HCT116 (cell line): ENCODE results near the gene FOXO6. TPM values are rescaled to one million over a fixed set of nuclear protein-coding genes. Genes with fewer than 3 reads are reported as not detected.

Experiments
- ATAC-seq: fragments of 200-7000 bp; cut with Tn5 transposase; 2 replicates; pipeline ENCODE4 v1.9.1; 2020; ENCODE audit warnings: mild to moderate bottlenecking, moderate library complexity
- BruUV-seq: library from RNA; stranded (reverse); fragments of 400-500 nt; replicated peaks from 2 replicates; lab custom pipeline; 2021; lab: Mats Ljungman, UMichigan
- CTCF ChIA-PET: fragments of 300-600 bp; sonication (Branson Sonifier 250); formaldehyde crosslinking; loops from one replicate; lab custom pipeline; 2021; ENCODE audit warnings: antibody characterized with exemption; lab: Charles Lee
- POLR2A ChIA-PET: fragments of 300-600, 350-600 bp; sonication (Branson Sonifier 250); formaldehyde crosslinking; loops from one replicate; lab custom pipeline; 2021; ENCODE audit warnings: antibody characterized with exemption; lab: Charles Lee
- RAD21 ChIA-PET, 2 experiments: fragments of 300-600 bp; sonication (Branson Sonifier 250); formaldehyde crosslinking; loops; one replicate each; lab custom pipeline; 2023; ENCODE audit warnings: low total read pairs in 2 of 2; ENCODE audit not compliant: uncharacterized antibody in 2 of 2, unreplicated experiment in 2 of 2, low non-redundant PET in 1 of 2; lab: Charles Lee
- DNase-seq: peaks from one replicate; pipeline ENCODE4 v3.0.0-alpha.2; 2010; ENCODE audit warnings: low read depth, low spot score
- H2AFZ ChIP-seq: fragments of 200-600 bp; shearing (Covaris generic), sonication (generic); 2 replicates; pipeline ENCODE4 v1.6.1; 2017; ENCODE audit warnings: low read depth, mixed run types, mixed read lengths, antibody characterized with exemption, low read length; ENCODE audit not compliant: poor library complexity, severe bottlenecking
- H3K27ac ChIP-seq: 2 replicates; pipeline ENCODE4 v1.5.1; 2012; ENCODE audit warnings: low read depth, low read length
- H3K27me3 ChIP-seq: fragments of 200-600 bp; sonication (generic); 2 replicates; pipeline ENCODE4 v1.6.1; 2016; ENCODE audit warnings: mixed run types, low read length, mixed read lengths; ENCODE audit not compliant: insufficient read depth
- H3K36me3 ChIP-seq, 2 experiments: fragments of 200-500 bp in 1 of 2; fragments of 200-600 bp in 1 of 2; sonication (Bioruptor generic) in 1 of 2; sonication (generic) in 1 of 2; 2 replicates each; pipeline versions ENCODE4 v1.5.1 to v1.6.1; 2014 to 2016; ENCODE audit warnings: low read length in 2 of 2, inconsistent platforms in 1 of 2, mixed read lengths in 1 of 2, mixed run types in 1 of 2; ENCODE audit not compliant: insufficient read depth in 2 of 2, control insufficient read depth in 1 of 2
- H3K4me1 ChIP-seq, 2 experiments: fragments of 200-600 bp in 1 of 2; sonication (generic) in 1 of 2; 2 replicates each; pipeline versions ENCODE4 v1.5.1 to v1.6.1; 2012 to 2017; ENCODE audit warnings: low read length in 2 of 2, inconsistent platforms in 1 of 2, mild to moderate bottlenecking in 1 of 2, mixed read lengths in 1 of 2, mixed run types in 1 of 2, moderate library complexity in 1 of 2; ENCODE audit not compliant: insufficient read depth in 2 of 2, control insufficient read depth in 1 of 2
- H3K4me2 ChIP-seq: fragments of 200-600 bp; sonication (generic); 2 replicates; pipeline ENCODE4 v1.6.1; 2017; ENCODE audit warnings: mixed run types, low read length, mixed read lengths
- H3K4me3 ChIP-seq, 2 experiments: fragments of 200-600 bp in 1 of 2; sonication (generic) in 1 of 2; replicated peaks in 1 of 2; 2 replicates each; pipeline ENCODE4 v1.5.1; 2011 to 2016; ENCODE audit warnings: low read length in 2 of 2, control low read depth in 1 of 2, low read depth in 1 of 2, mild to moderate bottlenecking in 1 of 2, mixed read lengths in 1 of 2, mixed run types in 1 of 2
- H3K79me2 ChIP-seq: fragments of 200-600 bp; sonication (generic); 2 replicates; pipeline ENCODE4 v1.6.1; 2017; ENCODE audit warnings: mild to moderate bottlenecking, mixed run types, low read length, moderate library complexity, mixed read lengths; ENCODE audit not compliant: insufficient read depth
- H3K9ac ChIP-seq: fragments of 200-600 bp; sonication (generic); 2 replicates; pipeline ENCODE4 v1.6.1; 2016; ENCODE audit warnings: low read length, mixed read lengths
- H3K9me2 ChIP-seq: fragments of 200-600 bp; sonication (generic), shearing (Covaris generic); 2 replicates; pipeline ENCODE4 v1.6.1; 2017; ENCODE audit warnings: mixed run types, mild to moderate bottlenecking, moderate library complexity; ENCODE audit not compliant: insufficient read depth
- H3K9me3 ChIP-seq, 2 experiments: fragments of 200-500 bp in 1 of 2; fragments of 200-600 bp in 1 of 2; sonication (Bioruptor generic) in 1 of 2; sonication (generic) in 1 of 2; 2 replicates each; pipeline ENCODE4 v1.6.1; 2014 to 2017; ENCODE audit warnings: low read length in 2 of 2, mixed read lengths in 2 of 2, inconsistent platforms in 1 of 2, low read depth in 1 of 2, mild to moderate bottlenecking in 1 of 2, mixed run types in 1 of 2, moderate library complexity in 1 of 2; ENCODE audit not compliant: control insufficient read depth in 1 of 2, insufficient read depth in 1 of 2
- H4K20me1 ChIP-seq: fragments of 200-600 bp; sonication (generic), shearing (Covaris generic); 2 replicates; pipeline ENCODE4 v1.6.1; 2017; ENCODE audit warnings: mixed run types, mild to moderate bottlenecking, moderate library complexity; ENCODE audit not compliant: insufficient read depth
- CBX3 ChIP-seq: IDR thresholded peaks from 2 replicates; pipeline ENCODE4 v1.6.1; 2012; ENCODE audit warnings: low read depth
- ELF1 ChIP-seq: IDR thresholded peaks from 2 replicates; pipeline ENCODE4 v1.6.1; 2012; ENCODE audit warnings: low read depth, borderline replicate concordance
- JUND ChIP-seq: IDR thresholded peaks from 2 replicates; pipeline ENCODE4 v1.6.1; 2012
- REST ChIP-seq: IDR thresholded peaks from 2 replicates; pipeline ENCODE4 v1.6.1; 2012; ENCODE audit warnings: low read depth
- SP1 ChIP-seq: IDR thresholded peaks from 2 replicates; pipeline ENCODE4 v1.6.1; 2012; ENCODE audit warnings: low read depth
- SRF ChIP-seq: IDR thresholded peaks from 2 replicates; pipeline ENCODE4 v1.6.1; 2012; ENCODE audit warnings: low read depth
- ZBTB33 ChIP-seq: IDR thresholded peaks from 2 replicates; pipeline ENCODE4 v1.6.1; 2011; ENCODE audit warnings: mild to moderate bottlenecking, low read length, moderate library complexity; ENCODE audit not compliant: insufficient replicate concordance; ENCODE audit errors: extremely low read depth
- ZNF274 ChIP-seq: fragments of 200-500 bp; sonication (Bioruptor generic); IDR thresholded peaks from 2 replicates; pipeline ENCODE4 v1.6.1; 2014; ENCODE audit warnings: mild to moderate bottlenecking, low read depth, low read length, inconsistent platforms
- intact Hi-C: fragments of 100-400 bp; cut with micrococcal nuclease; formaldehyde crosslinking; loops from 2 replicates; pipeline ENCODE4 v1.10.0; 2022
- total RNA-seq: library from RNA; stranded (reverse); gene quantifications from one replicate; pipeline ENCODE4 v1.2.1, GENCODE V29; 2021; ENCODE audit not compliant: unreplicated experiment
- TF ChIP-seq, protein P1 (sequence below): IDR thresholded peaks from 2 replicates; pipeline ENCODE4 v1.6.1; 2012
- TF ChIP-seq, protein P2 (sequence below), 3 experiments: fragments of 200-600 bp in 1 of 3; sonication (generic) in 1 of 3; IDR thresholded peaks in 2 of 3; conservative IDR thresholded peaks in 1 of 3; 2 replicates each; pipeline ENCODE4 v1.5.1; 2012 to 2017; ENCODE audit warnings: low read depth in 2 of 3, low read length in 2 of 3, antibody characterized with exemption in 1 of 3, borderline replicate concordance in 1 of 3, control low read depth in 1 of 3, mild to moderate bottlenecking in 1 of 3, mixed read lengths in 1 of 3, mixed run types in 1 of 3, moderate library complexity in 1 of 3; ENCODE audit not compliant: insufficient read depth in 1 of 3

FOXO6 gene
- total RNA-seq, 1 experiment from 2014 or later = 7.0 TPM

- H3K27ac ChIP-seq = no peak overlapping the region
- H4K20me1 ChIP-seq = no peaks in the 10 kb centered on the region
- POLR2A ChIA-PET = no interaction called here
- H3K4me1 ChIP-seq = peaks cover 24 to 33% of the 10 kb centered on the region in 2 experiments
- no peak overlapping the region for H2AFZ ChIP-seq
- no peaks in the 10 kb centered on the region for H3K79me2 ChIP-seq
- H3K36me3 ChIP-seq = no peaks in the 10 kb centered on the region
- H3K27me3 ChIP-seq = no peaks in the 10 kb centered on the region
- BruUV-seq = no TSS peak
- RAD21 ChIA-PET = no interaction called here
- no peaks in the 10 kb centered on the region for H3K9me2 ChIP-seq
- CTCF ChIA-PET = interaction anchor here (1.0 kb wide), 1 partner anchor 25 kb away, joined by 3 read pairs; no protein-coding TSS in a partner anchor
- H3K9ac ChIP-seq = no peak overlapping the region
- TF ChIP-seq ELF1 (no peak), SRF (no peak), JUND (no peak), ZBTB33 (no peak), CBX3 (no peak), SP1 (no peak), REST (no peak), ZNF274 (no peak)
- TF ChIP-seq, protein P1, sequence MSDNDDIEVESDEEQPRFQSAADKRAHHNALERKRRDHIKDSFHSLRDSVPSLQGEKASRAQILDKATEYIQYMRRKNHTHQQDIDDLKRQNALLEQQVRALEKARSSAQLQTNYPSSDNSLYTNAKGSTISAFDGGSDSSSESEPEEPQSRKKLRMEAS = no peak
- TF ChIP-seq, protein P2, sequence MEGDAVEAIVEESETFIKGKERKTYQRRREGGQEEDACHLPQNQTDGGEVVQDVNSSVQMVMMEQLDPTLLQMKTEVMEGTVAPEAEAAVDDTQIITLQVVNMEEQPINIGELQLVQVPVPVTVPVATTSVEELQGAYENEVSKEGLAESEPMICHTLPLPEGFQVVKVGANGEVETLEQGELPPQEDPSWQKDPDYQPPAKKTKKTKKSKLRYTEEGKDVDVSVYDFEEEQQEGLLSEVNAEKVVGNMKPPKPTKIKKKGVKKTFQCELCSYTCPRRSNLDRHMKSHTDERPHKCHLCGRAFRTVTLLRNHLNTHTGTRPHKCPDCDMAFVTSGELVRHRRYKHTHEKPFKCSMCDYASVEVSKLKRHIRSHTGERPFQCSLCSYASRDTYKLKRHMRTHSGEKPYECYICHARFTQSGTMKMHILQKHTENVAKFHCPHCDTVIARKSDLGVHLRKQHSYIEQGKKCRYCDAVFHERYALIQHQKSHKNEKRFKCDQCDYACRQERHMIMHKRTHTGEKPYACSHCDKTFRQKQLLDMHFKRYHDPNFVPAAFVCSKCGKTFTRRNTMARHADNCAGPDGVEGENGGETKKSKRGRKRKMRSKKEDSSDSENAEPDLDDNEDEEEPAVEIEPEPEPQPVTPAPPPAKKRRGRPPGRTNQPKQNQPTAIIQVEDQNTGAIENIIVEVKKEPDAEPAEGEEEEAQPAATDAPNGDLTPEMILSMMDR (IDR thresholded peaks at IDR 0.05 in 2 of 3, conservative IDR thresholded peaks at IDR 0.05 in 1 of 3; ENCODE audit: borderline replicate concordance in 1 of 3, insufficient read depth in 1 of 3, low read depth in 2 of 3, low read length in 2 of 3) = no peak
- TF ChIP-seq, all 23 proteins: peak for 0
- no peak for ATAC-seq
- no peak overlapping the region for H3K4me2 ChIP-seq
- no peak overlapping the region for H3K4me3 ChIP-seq
- no peak for DNase-seq
- no peaks in the 10 kb centered on the region for H3K9me3 ChIP-seq
- intact Hi-C loops = no loop called here
Measured at GRCh38 chr1:41355761-41356160, 5.5 kb upstream of the FOXO6 start.
